Measurements from ENCODE around the gene RUVBL1. TPM values are rescaled to one million over a fixed set of nuclear protein-coding genes. Genes with fewer than 3 reads are reported as not detected.

RUVBL1 gene
- total RNA-seq, 2 donors from 2014 or later = 81.2 to 91.1 TPM

DNA sequence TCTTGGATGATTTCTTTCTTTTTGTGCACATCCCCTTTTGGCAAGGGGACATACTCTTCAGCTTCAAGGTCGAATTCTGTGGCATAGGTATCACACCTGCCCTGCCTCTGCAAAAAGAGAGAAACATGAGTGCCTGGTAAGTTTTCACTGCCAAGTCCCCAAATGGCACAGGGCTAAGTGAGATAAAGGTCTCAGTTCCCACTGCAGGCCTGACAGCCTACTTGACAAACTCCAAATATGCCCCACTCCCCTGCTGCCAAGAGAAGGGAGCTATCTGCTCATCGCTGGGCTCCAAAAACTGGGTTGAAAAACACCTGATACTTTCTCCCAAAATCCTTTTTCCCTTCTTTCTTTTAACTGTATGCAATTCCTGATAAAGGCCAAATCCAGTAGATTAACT is 23.0 kb downstream of the RUVBL1 start:
- Histone ChIP-seq H3K27me3 (ENCODE audit: control insufficient read depth, insufficient read depth, low read length, poor library complexity, severe bottlenecking) (no peaks in the 10 kb centered on the region), H3K9ac (ENCODE audit: extremely low read depth, low read length, poor library complexity, severe bottlenecking) (no peak overlapping the region), H3K4me3 (ENCODE audit: low read length) (no peak overlapping the region), H3K9me3 (ENCODE audit: control insufficient read depth, low read length) (no peaks in the 10 kb centered on the region), H3K4me1 (ENCODE audit: control insufficient read depth, insufficient read depth, low read length) (peaks cover 26% of the 10 kb centered on the region), H3K27ac (ENCODE audit: low read depth, low read length) (no peak overlapping the region), H3K36me3 (ENCODE audit: control insufficient read depth, insufficient read depth, low read length) (peaks cover 74% of the 10 kb centered on the region)
- 89 to 100% methylated on average over 1 to 2 of the region's 2 CpGs for WGBS, 2 experiments (ENCODE audit: insufficient coverage in 1 of 2, insufficient read length in 1 of 2)
- no peaks in the 10 kb centered on the region for H3K9me3 Mint-ChIP-seq
- H3K36me3 Mint-ChIP-seq (ENCODE audit: low read depth) = peaks cover 76% of the 10 kb centered on the region
- no peaks in the 10 kb centered on the region for H3K27me3 Mint-ChIP-seq (ENCODE audit: insufficient read depth)
- H3K4me3 Mint-ChIP-seq = no peak overlapping the region
- TF ChIP-seq, protein P1, sequence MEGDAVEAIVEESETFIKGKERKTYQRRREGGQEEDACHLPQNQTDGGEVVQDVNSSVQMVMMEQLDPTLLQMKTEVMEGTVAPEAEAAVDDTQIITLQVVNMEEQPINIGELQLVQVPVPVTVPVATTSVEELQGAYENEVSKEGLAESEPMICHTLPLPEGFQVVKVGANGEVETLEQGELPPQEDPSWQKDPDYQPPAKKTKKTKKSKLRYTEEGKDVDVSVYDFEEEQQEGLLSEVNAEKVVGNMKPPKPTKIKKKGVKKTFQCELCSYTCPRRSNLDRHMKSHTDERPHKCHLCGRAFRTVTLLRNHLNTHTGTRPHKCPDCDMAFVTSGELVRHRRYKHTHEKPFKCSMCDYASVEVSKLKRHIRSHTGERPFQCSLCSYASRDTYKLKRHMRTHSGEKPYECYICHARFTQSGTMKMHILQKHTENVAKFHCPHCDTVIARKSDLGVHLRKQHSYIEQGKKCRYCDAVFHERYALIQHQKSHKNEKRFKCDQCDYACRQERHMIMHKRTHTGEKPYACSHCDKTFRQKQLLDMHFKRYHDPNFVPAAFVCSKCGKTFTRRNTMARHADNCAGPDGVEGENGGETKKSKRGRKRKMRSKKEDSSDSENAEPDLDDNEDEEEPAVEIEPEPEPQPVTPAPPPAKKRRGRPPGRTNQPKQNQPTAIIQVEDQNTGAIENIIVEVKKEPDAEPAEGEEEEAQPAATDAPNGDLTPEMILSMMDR (conservative IDR thresholded peaks at IDR 0.05) = no peak
- H3K4me1 Mint-ChIP-seq = peaks cover 9% of the 10 kb centered on the region
- no peak for DNase-seq
- H3K27ac Mint-ChIP-seq = peak overlapping the region; percentile 13

DNA sequence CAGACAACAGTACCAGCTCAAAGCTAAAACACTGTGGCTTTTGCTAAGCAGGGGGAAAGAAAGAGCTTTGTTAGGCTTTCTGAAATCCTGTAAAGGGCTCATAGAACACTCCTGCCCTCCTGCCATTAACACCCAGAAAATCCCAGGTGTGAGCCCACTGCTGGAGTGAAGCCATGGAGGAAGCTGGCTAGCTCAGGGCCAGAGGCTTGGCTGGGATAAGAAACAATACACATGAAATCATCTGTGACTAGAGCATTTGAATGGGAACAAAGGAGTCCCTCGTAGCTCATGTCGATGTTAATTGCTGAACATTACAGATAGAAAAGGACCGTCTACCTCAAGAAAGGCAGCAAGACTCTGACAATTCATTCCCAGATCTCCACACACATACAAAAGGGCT is 23.5 kb downstream of the RUVBL1 start:
- H3K27ac ChIP-seq (ENCODE audit: low read depth, low read length) = no peak overlapping the region
- Mint-ChIP-seq H3K4me3 (no peak overlapping the region), H3K36me3 (ENCODE audit: low read depth) (peaks cover 77% of the 10 kb centered on the region), H3K9me3 (no peaks in the 10 kb centered on the region), H3K27me3 (ENCODE audit: insufficient read depth) (no peaks in the 10 kb centered on the region), H3K4me1 (peaks cover 12% of the 10 kb centered on the region), H3K27ac (peak overlapping the region; percentile 13)
- peaks cover 78% of the 10 kb centered on the region for H3K36me3 ChIP-seq (ENCODE audit: control insufficient read depth, insufficient read depth, low read length)
- no peak for DNase-seq
- no peaks in the 10 kb centered on the region for H3K27me3 ChIP-seq (ENCODE audit: control insufficient read depth, insufficient read depth, low read length, poor library complexity, severe bottlenecking)
- peaks cover 26% of the 10 kb centered on the region for H3K4me1 ChIP-seq (ENCODE audit: control insufficient read depth, insufficient read depth, low read length)
- H3K4me3 ChIP-seq (ENCODE audit: low read length) = no peak overlapping the region
- no peak overlapping the region for H3K9ac ChIP-seq (ENCODE audit: extremely low read depth, low read length, poor library complexity, severe bottlenecking)
- WGBS, 2 experiments (ENCODE audit: insufficient coverage in 1 of 2, insufficient read length in 1 of 2) = 82 to 87% methylated on average over 3 of the region's 3 CpGs
- no peaks in the 10 kb centered on the region for H3K9me3 ChIP-seq (ENCODE audit: control insufficient read depth, low read length)
- TF ChIP-seq, protein P1 (conservative IDR thresholded peaks at IDR 0.05) = no peak

DNA sequence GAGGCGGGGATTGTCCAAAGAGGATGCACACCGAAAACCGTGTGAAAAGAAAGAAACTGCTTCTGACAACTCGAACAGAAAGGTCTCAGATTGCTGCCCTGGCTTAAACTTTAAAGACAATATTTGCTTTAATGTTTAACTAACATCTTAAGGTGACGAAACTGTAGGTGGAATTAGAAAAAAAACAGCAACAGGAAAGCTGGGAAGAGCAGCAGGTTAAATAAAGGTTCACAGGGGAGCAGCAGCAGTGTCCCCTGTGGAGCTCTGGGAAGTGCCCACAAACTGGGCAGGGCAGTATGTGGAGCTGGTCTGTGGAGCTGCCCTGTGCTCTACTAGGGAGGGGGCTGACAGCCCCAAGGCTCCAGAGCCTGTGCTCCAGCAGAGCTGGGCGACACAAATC is 25.4 kb downstream of the RUVBL1 start:
- H3K4me1 Mint-ChIP-seq = peaks cover 12% of the 10 kb centered on the region
- H3K4me3 ChIP-seq (ENCODE audit: low read length) = no peak overlapping the region
- no peak overlapping the region for H3K9ac ChIP-seq (ENCODE audit: extremely low read depth, low read length, poor library complexity, severe bottlenecking)
- no peak overlapping the region for H3K4me3 Mint-ChIP-seq
- no peaks in the 10 kb centered on the region for H3K27me3 ChIP-seq (ENCODE audit: control insufficient read depth, insufficient read depth, low read length, poor library complexity, severe bottlenecking)
- 86 to 88% methylated on average over 6 of the region's 6 CpGs for WGBS, 2 experiments (ENCODE audit: insufficient coverage in 1 of 2, insufficient read length in 1 of 2)
- H3K27ac ChIP-seq (ENCODE audit: low read depth, low read length) = no peak overlapping the region
- TF ChIP-seq, protein P1 (conservative IDR thresholded peaks at IDR 0.05) = no peak
- peaks cover 80% of the 10 kb centered on the region for H3K36me3 ChIP-seq (ENCODE audit: control insufficient read depth, insufficient read depth, low read length)
- peak overlapping the region; percentile 7 for H3K27ac Mint-ChIP-seq
- peaks cover 78% of the 10 kb centered on the region for H3K36me3 Mint-ChIP-seq (ENCODE audit: low read depth)
- DNase-seq = no peak
- peaks cover 26% of the 10 kb centered on the region for H3K4me1 ChIP-seq (ENCODE audit: control insufficient read depth, insufficient read depth, low read length)
- H3K9me3 Mint-ChIP-seq = no peaks in the 10 kb centered on the region
- no peaks in the 10 kb centered on the region for H3K9me3 ChIP-seq (ENCODE audit: control insufficient read depth, low read length)
- H3K27me3 Mint-ChIP-seq (ENCODE audit: insufficient read depth) = no peaks in the 10 kb centered on the region

Measured in endodermal cell (in vitro differentiated cells).